Spleen (tissue), 7 donors: ENCODE data around the gene IL17D.

Experiments used
- CTCF ChIP-seq, 11 experiments: fragments of 200-600 bp in 7 of 11; fragments of 450-650 bp in 4 of 11; sonication (generic) in 4 of 11; IDR thresholded peaks in 8 of 11; conservative IDR thresholded peaks in 3 of 11; 1 replicate in 7 of 11; 2 replicates in 4 of 11; pipeline versions ENCODE4 v1.4.0 to v1.8.0; 2016 to 2021; ENCODE audit warnings: antibody characterized with exemption in 11 of 11, inconsistent platforms in 4 of 11, mild to moderate bottlenecking in 1 of 11
- POLR2A ChIP-seq, 3 donors: fragments of 450-650 bp; IDR thresholded peaks; one replicate each; pipeline ENCODE4 v1.5.1; 2017; ENCODE audit warnings: antibody characterized with exemption in 3 of 3, mild to moderate bottlenecking in 1 of 3
- POLR2AphosphoS5 ChIP-seq, 3 donors: sonication (generic); formaldehyde crosslinking; IDR thresholded peaks; one replicate each; pipeline ENCODE4 v1.5.1; 2017; ENCODE audit warnings: antibody characterized with exemption in 3 of 3
- donor health status: DM: no; HTN: no; CAD: no; lungs with moderate emphysema.
- donor health status: DM: no; HTN: no; CAD: no.
- donor health status: DM: no; HTN: no; CAD: no.

DNA sequence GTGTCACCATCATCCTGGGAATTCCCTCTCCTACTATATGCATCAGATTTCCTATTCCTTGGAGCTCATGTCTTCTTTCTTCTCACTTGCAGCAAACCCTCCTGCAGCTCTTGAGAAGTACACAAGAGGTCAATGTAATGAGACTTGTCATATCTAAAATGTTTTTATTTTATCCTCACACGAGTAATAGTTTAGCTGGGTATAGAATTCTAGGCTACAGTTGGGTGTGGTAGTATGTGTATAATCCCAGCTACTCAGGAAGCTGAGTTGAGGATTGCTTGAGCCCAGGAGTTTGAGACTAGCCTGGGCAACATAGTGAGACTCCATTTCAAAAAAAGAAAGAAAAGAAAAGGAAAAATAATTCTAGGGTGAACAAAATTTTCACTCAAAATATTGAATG is 45.9 kb downstream of the IL17D start:
- no peak for TF ChIP-seq CTCF (IDR thresholded peaks at IDR 0.05 in 8 of 11, conservative IDR thresholded peaks at IDR 0.05 in 3 of 11)
- TF ChIP-seq POLR2A (IDR thresholded peaks at IDR 0.05): no peak
- no peak for TF ChIP-seq POLR2AphosphoS5 (IDR thresholded peaks at IDR 0.05)
